Hepatocyte (in vitro differentiated cells): Measurements from ENCODE around the gene GIPC2. TPM values are rescaled to one million over a fixed set of nuclear protein-coding genes. Genes with fewer than 3 reads are reported as not detected.

Source experiments
- DNase-seq: peaks from one replicate; pipeline ENCODE4 v3.0.0-alpha.2; 2016; ENCODE audit warnings: low spot score
- H2AFZ ChIP-seq: fragments of 200-600 bp; sonication (generic); 2 replicates; pipeline ENCODE4 v1.6.0; 2016; ENCODE audit warnings: antibody characterized with exemption, mild to moderate bottlenecking
- H3K27ac ChIP-seq: fragments of 200-600 bp; sonication (generic); 2 replicates; pipeline ENCODE4 v1.5.1; 2016; ENCODE audit warnings: mild to moderate bottlenecking
- H3K27me3 ChIP-seq: fragments of 200-600 bp; sonication (generic); 2 replicates; pipeline ENCODE4 v1.6.1; 2016
- H3K36me3 ChIP-seq: fragments of 200-600 bp; sonication (generic); replicated peaks from 2 replicates; pipeline ENCODE4 v1.5.1; 2016; ENCODE audit warnings: low read depth; ENCODE audit not compliant: insufficient read depth
- H3K4me1 ChIP-seq: fragments of 200-600 bp; sonication (generic); 2 replicates; pipeline ENCODE4 v1.5.1; 2016; ENCODE audit warnings: mild to moderate bottlenecking, moderate library complexity; ENCODE audit not compliant: insufficient read depth
- H3K4me2 ChIP-seq: fragments of 200-600 bp; sonication (generic); 2 replicates; pipeline ENCODE4 v1.6.0; 2016
- H3K4me3 ChIP-seq: fragments of 200-600 bp; sonication (generic); 2 replicates; pipeline ENCODE4 v1.5.1; 2016; ENCODE audit warnings: mild to moderate bottlenecking
- H3K79me2 ChIP-seq: fragments of 200-600 bp; sonication (generic); 2 replicates; pipeline ENCODE4 v1.6.0; 2017; ENCODE audit warnings: mild to moderate bottlenecking
- H3K9me2 ChIP-seq: fragments of 200-600 bp; sonication (generic); replicated peaks from 2 replicates; pipeline ENCODE4 v1.6.0; 2017; ENCODE audit warnings: mild to moderate bottlenecking; ENCODE audit not compliant: insufficient read depth
- H3K9me3 ChIP-seq: fragments of 200-600 bp; sonication (generic); 2 replicates; pipeline ENCODE4 v1.5.1; 2016; ENCODE audit warnings: low read depth, mild to moderate bottlenecking
- H4K20me1 ChIP-seq: fragments of 200-600 bp; sonication (generic); 2 replicates; pipeline ENCODE4 v1.6.0; 2016; ENCODE audit warnings: mild to moderate bottlenecking; ENCODE audit not compliant: insufficient read depth, poor library complexity, severe bottlenecking
- CTCF ChIP-seq: fragments of 200-600 bp; sonication (generic); IDR thresholded peaks from 2 replicates; pipeline ENCODE4 v1.5.1; 2016; ENCODE audit warnings: antibody characterized with exemption, mild to moderate bottlenecking; ENCODE audit not compliant: poor library complexity
- EZH2 ChIP-seq: fragments of 200-600 bp; sonication (generic); IDR thresholded peaks from 2 replicates; pipeline ENCODE4 v1.6.1; 2016; ENCODE audit warnings: antibody characterized with exemption, mild to moderate bottlenecking, borderline replicate concordance
- EZH2phosphoT487 ChIP-seq: fragments of 200-600 bp; sonication (generic); IDR thresholded peaks from one replicate; pipeline ENCODE4 v1.6.1; 2018; ENCODE audit warnings: antibody characterized with exemption, mild to moderate bottlenecking, low read depth, moderate library complexity; ENCODE audit not compliant: unreplicated experiment, severe bottlenecking
- WGBS: methylation state at CpG from one replicate; pipeline ENCODE4 v1.1.6; 2016; ENCODE audit warnings: low lambda C conversion rate; ENCODE audit errors: missing lambda C conversion rate; 5-methylcytosine and 5-hydroxymethylcytosine counted together
- polyA plus RNA-seq: library from polyadenylated mRNA; unstranded; fragments of >200 nt; fragmentation: Nextera tagmentation; extraction: Ambion mirVana; gene quantifications from 2 replicates; pipeline ENCODE4 v1.2.1, GENCODE V29; 2016
- total RNA-seq: library from RNA; depleted of rRNA; stranded (reverse); fragments of >200 nt; gene quantifications from 2 replicates; pipeline ENCODE4 v1.2.3, GENCODE V29; 2014

GIPC2 gene
- total and polyA plus RNA-seq, 2 experiments from 2014 or later, result 16.9 to 24.0 TPM

GRCh38 chr1:78086697-78087096 lies 40.9 kb downstream of the GIPC2 start:
- Histone ChIP-seq H3K4me3 (no peak overlapping the region), H2AFZ (no peak overlapping the region), H4K20me1 (no peaks in the 10 kb centered on the region), H3K9me2 (no peaks in the 10 kb centered on the region), H3K27ac (no peak overlapping the region), H3K9me3 (no peaks in the 10 kb centered on the region), H3K36me3 (no peaks in the 10 kb centered on the region), H3K79me2 (no peaks in the 10 kb centered on the region), H3K4me2 (no peak overlapping the region), H3K4me1 (no peaks in the 10 kb centered on the region), H3K27me3 (no peaks in the 10 kb centered on the region)
- DNase-seq, result no peak
- 77% methylated on average over 1 of the region's 1 CpG for WGBS
- no peak for TF ChIP-seq EZH2phosphoT487
- TF ChIP-seq CTCF, result no peak
- TF ChIP-seq EZH2, result no peak

- H3K36me3 ChIP-seq, result no peaks in the 10 kb centered on the region
- H3K9me2 ChIP-seq, result no peaks in the 10 kb centered on the region
- no peaks in the 10 kb centered on the region for H3K27me3 ChIP-seq
- H3K79me2 ChIP-seq, result no peaks in the 10 kb centered on the region
- H4K20me1 ChIP-seq, result no peaks in the 10 kb centered on the region
- H3K9me3 ChIP-seq, result no peaks in the 10 kb centered on the region
- no peak overlapping the region for H2AFZ ChIP-seq
- H3K4me2 ChIP-seq, result no peak overlapping the region
- no peaks in the 10 kb centered on the region for H3K4me1 ChIP-seq
- no peak for TF ChIP-seq CTCF
- no peak for TF ChIP-seq EZH2
- no peak overlapping the region for H3K4me3 ChIP-seq
- H3K27ac ChIP-seq, result no peak overlapping the region
- 90% methylated on average over 2 of the region's 2 CpGs for WGBS
- DNase-seq, result no peak
Observed at GRCh38 chr1:78088015-78088414, 42.2 kb downstream of the GIPC2 start.

GRCh38 chr1:78088486-78088885 lies 42.7 kb downstream of the GIPC2 start:
- Histone ChIP-seq H4K20me1 (no peaks in the 10 kb centered on the region), H3K27ac (no peak overlapping the region), H3K36me3 (no peaks in the 10 kb centered on the region), H3K9me2 (no peaks in the 10 kb centered on the region), H3K4me2 (no peak overlapping the region), H3K4me3 (no peak overlapping the region), H2AFZ (no peak overlapping the region), H3K27me3 (no peaks in the 10 kb centered on the region), H3K79me2 (no peaks in the 10 kb centered on the region), H3K4me1 (no peaks in the 10 kb centered on the region), H3K9me3 (no peaks in the 10 kb centered on the region)
- TF ChIP-seq EZH2phosphoT487 (no peak), EZH2 (no peak), CTCF (no peak)
- DNase-seq, result no peak

GRCh38 chr1:78089010-78089409 lies 43.2 kb downstream of the GIPC2 start:
- no peak overlapping the region for H3K4me2 ChIP-seq
- H3K4me3 ChIP-seq, result no peak overlapping the region
- H3K27ac ChIP-seq, result no peak overlapping the region
- no peaks in the 10 kb centered on the region for H3K79me2 ChIP-seq
- H3K9me3 ChIP-seq, result no peaks in the 10 kb centered on the region
- H3K4me1 ChIP-seq, result no peaks in the 10 kb centered on the region
- H3K9me2 ChIP-seq, result no peaks in the 10 kb centered on the region
- H4K20me1 ChIP-seq, result no peaks in the 10 kb centered on the region
- H3K27me3 ChIP-seq, result no peaks in the 10 kb centered on the region
- TF ChIP-seq EZH2 (no peak), EZH2phosphoT487 (no peak), CTCF (no peak)
- WGBS, result 79% methylated on average over 3 of the region's 3 CpGs
- H2AFZ ChIP-seq, result no peak overlapping the region
- no peak for DNase-seq
- H3K36me3 ChIP-seq, result no peaks in the 10 kb centered on the region
